Activated CD4-positive, alpha-beta T cell treated with anti-CD3 and anti-CD28 coated beads, Interleukin-2, amount 10 ng/mL, durations not matched to agents 24 days and 14 days (primary cell): Measurements from ENCODE around the gene ADK. TPM values are rescaled to one million over a fixed set of nuclear protein-coding genes. Genes with fewer than 3 reads are reported as not detected.
"Not testable (repeated sequence)": the region's sequence is repeated elsewhere in the genome, so short reads cannot be mapped to it uniquely, and the experiment has no call there.

ENCODE experiments used
- DNase-seq: peaks from one replicate; pipeline ENCODE4 v3.0.0; 2022
- H3K27ac Mint-ChIP-seq: one replicate; pipeline ENCODE4 v1.8.0; 2022; ENCODE audit warnings: mild to moderate bottlenecking, mixed read lengths
- H3K27me3 Mint-ChIP-seq: one replicate; pipeline ENCODE4 v1.8.0; 2022; ENCODE audit warnings: mixed read lengths
- H3K36me3 Mint-ChIP-seq: one replicate; pipeline ENCODE4 v1.8.0; 2022; ENCODE audit warnings: low read depth, mild to moderate bottlenecking, mixed read lengths
- H3K4me1 Mint-ChIP-seq: one replicate; pipeline ENCODE4 v1.8.0; 2021; ENCODE audit warnings: mixed read lengths
- H3K4me3 Mint-ChIP-seq: one replicate; pipeline ENCODE4 v1.8.0; 2022; ENCODE audit warnings: mild to moderate bottlenecking, moderate library complexity, mixed read lengths
- H3K9me3 Mint-ChIP-seq: one replicate; pipeline ENCODE4 v1.8.0; 2021; ENCODE audit warnings: mixed read lengths
- intact Hi-C: fragments of 100-400 bp; cut with micrococcal nuclease; formaldehyde crosslinking; loops from one replicate; pipeline ENCODE4 v1.15.1; 2023
- total RNA-seq: library from RNA; stranded (reverse); gene quantifications from 2 replicates; pipeline ENCODE4 v1.2.3, GENCODE V29; 2022

Gene ADK
- total RNA-seq, 1 donor from 2014 or later = 54.8 TPM

DNA sequence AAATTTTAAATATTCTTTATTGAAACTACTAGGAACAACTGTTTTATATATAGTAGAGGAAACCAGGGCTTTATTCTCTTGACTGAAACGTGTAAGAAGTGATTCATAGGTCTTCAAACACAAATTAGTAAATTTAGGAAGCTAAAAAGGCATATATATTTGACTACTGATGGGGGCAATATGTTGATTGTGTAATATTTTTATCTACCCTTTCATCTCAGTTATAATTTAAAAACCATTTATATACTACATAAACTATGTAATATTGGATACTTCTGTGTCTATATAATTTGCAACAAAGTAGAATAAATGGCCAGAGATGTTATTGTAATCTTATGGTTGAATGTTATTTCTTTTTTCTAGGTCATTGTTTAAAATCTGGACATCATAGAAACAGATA lies 406.1 kb downstream of the ADK start:
- intact Hi-C loops = no loop called here
- Mint-ChIP-seq H3K36me3 (peaks cover 25% of the 10 kb centered on the region), H3K4me3 (no peak overlapping the region), H3K4me1 (peaks cover 4% of the 10 kb centered on the region), H3K27ac (no peak overlapping the region), H3K27me3 (no peaks in the 10 kb centered on the region), H3K9me3 (no peaks in the 10 kb centered on the region)
- no peak for DNase-seq

DNA sequence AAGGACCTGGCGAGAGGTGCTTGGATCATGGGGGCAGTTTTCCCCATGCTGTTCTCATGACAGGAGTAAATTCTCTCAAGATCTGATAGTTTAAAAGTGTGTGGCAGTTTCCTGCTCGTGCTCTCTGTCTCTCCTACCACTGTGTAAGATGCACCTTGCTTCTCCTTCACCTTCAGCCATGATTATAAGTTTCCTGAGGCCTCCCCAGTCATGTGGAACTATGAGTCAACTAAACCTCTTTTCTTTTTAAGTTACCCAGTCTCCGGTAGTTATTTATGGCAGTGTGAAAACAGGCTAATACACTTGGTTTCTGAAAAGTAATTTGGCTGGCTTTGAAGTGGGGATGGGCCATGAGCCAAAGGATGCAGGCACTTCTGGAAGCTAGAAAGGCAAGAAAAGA lies 407.4 kb downstream of the ADK start:
- Mint-ChIP-seq H3K27ac (no peak overlapping the region), H3K4me3 (no peak overlapping the region), H3K27me3 (no peaks in the 10 kb centered on the region)

DNA sequence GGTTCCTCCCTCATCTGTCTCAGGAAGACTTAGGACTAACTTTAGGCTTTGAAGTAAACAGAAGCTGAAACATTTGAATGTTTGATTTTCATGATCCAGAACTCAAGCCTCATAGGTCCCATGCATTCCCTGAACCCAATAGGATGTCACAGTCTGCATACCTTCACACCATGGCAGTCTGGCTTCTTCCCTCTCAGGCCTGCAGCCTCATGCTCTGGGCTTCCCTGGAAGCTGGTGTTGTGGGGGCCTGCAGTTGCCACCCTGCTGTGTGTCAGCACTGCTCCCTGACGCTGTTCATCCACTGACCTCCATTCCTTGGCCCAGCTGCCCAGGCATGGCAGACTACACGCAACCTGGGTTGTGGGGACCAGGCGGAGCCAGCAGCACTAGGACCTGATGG lies 407.9 kb downstream of the ADK start:
- DNase-seq = no peak
- intact Hi-C loops = no loop called here
- Mint-ChIP-seq H3K27ac (no peak overlapping the region), H3K4me1 (peaks cover 4% of the 10 kb centered on the region), H3K36me3 (peaks cover 25% of the 10 kb centered on the region), H3K9me3 (no peaks in the 10 kb centered on the region), H3K4me3 (no peak overlapping the region), H3K27me3 (no peaks in the 10 kb centered on the region)

More for the DNA sequence above, 407.4 kb downstream of the ADK start:
- Mint-ChIP-seq H3K9me3 (no peaks in the 10 kb centered on the region), H3K36me3 (peaks cover 26% of the 10 kb centered on the region), H3K4me1 (peaks cover 4% of the 10 kb centered on the region)
- DNase-seq = no peak
- intact Hi-C loops = no loop called here

DNA sequence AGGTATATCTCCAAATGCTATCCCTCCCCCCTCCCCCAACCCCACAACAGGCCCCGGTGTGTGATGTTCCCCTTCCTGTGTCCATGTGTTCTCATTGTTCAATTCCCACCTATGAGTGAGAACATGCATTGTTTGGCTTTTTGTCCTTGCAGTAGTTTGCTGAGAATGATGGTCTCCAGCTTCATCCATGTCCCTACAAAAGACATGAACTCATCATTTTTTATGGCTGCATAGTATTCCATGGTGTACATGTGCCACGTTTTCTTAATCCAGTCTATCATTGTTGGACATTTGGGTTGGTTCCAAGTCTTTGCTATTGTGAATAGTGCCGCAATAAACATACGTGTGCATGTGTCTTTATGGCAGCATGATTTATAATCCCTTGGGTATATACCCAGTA lies 417.9 kb downstream of the ADK start:
- intact Hi-C loops, H3K4me1 Mint-ChIP-seq, H3K27ac Mint-ChIP-seq, H3K4me3 Mint-ChIP-seq, H3K27me3 Mint-ChIP-seq, DNase-seq: not testable (repeated sequence)
- Mint-ChIP-seq H3K36me3 (peaks cover 19% of the 10 kb centered on the region), H3K9me3 (peaks cover 14% of the 10 kb centered on the region)

DNA sequence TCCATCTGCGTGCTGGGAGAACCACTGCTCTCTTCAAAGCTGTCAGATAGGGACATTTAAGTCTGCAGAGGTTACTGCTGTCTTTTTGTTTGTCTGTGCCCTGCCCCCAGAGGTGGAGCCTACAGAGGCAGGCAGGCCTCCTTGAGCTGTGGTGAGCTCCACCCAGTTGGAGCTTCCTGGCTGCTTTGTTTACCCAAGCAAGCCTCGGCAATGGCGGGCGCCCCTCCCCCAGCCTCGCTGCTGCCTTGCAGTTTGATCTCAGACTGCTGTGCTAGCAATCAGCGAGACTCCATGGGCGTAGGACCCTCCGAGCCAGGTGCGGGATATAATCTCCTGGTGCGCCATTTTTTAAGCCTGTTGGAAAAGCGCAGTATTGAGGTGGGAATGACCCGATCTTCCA lies 422.5 kb downstream of the ADK start:
- H3K27ac Mint-ChIP-seq, H3K27me3 Mint-ChIP-seq, H3K4me3 Mint-ChIP-seq, H3K4me1 Mint-ChIP-seq, DNase-seq, intact Hi-C loops: not testable (repeated sequence)
- peaks cover 22% of the 10 kb centered on the region for H3K36me3 Mint-ChIP-seq
- H3K9me3 Mint-ChIP-seq = peaks cover 14% of the 10 kb centered on the region

DNA sequence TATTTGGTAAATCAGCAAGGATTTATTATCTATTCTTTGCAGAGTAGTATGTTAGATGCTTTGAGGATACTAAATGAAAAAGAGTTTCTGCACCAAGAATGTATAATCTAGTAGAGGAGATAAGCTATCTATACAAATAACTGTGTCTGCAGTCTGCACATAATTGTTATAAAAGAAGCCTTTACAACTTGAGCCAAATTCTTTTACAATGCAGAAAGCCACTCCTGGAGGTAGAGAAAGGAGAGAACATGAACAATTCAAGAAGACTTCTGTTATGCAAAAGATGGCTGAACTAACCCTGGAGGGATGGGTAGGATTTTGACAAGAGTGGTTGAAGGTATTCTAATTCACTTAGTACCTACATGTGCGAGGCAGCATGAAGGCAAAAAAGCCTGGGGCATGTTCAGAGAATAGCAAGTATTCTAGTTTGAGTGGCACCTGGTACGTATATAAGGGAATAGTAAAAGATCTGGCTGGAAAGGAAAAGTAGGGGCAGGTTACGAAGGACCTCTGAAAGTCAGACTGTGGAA lies 424.2 kb downstream of the ADK start:
- no peak for DNase-seq
- intact Hi-C loops = no loop called here
- H3K27me3 Mint-ChIP-seq = no peaks in the 10 kb centered on the region
- H3K4me1 Mint-ChIP-seq = peaks cover 7% of the 10 kb centered on the region
- H3K27ac Mint-ChIP-seq = no peak overlapping the region
- peaks cover 22% of the 10 kb centered on the region for H3K36me3 Mint-ChIP-seq
- H3K9me3 Mint-ChIP-seq = peaks cover 14% of the 10 kb centered on the region
- H3K4me3 Mint-ChIP-seq = no peak overlapping the region

DNA sequence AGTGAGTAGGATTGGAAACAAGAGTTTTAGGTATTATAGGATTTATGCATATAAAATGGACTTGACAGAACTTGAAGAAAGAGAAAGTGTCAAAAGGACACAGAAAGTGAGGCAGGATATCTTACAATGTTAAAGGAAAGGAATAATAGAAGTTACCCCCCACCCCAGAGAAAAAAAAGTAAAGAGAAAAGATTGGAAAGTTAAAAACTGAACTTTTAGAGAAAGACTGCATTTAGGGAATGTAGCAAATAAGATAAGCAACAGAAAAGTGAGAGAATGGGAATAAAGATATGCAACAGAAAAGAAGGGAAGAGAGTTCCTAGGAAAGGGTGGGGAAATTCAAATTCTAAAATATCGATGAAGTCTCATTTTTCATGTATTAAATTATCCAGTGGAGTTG lies 424.9 kb downstream of the ADK start:
- intact Hi-C loops = no loop called here
- Mint-ChIP-seq H3K36me3 (peaks cover 26% of the 10 kb centered on the region), H3K27ac (no peak overlapping the region), H3K27me3 (no peaks in the 10 kb centered on the region), H3K4me1 (peaks cover 7% of the 10 kb centered on the region), H3K4me3 (no peak overlapping the region), H3K9me3 (peaks cover 19% of the 10 kb centered on the region)
- DNase-seq = no peak

DNA sequence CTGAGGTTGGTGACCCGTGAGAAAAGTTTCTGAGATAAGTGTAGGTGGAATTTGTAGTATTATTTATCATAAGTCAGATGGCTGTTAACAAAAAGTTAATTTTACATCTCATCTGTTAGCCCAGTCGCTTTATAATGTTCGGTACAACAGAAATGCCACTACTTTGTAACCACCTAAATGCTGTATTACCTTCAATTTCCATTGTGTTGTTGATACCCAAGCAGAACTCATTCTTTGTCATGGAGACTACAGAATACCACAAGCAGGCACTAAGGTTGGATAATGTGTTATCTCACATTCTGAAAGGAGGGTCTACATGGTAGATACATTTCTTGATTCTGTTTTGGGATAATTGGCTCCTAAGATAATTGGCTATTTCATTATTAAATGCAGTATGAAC lies 425.6 kb downstream of the ADK start:
- Mint-ChIP-seq H3K4me3 (no peak overlapping the region), H3K27ac (no peak overlapping the region), H3K4me1 (peaks cover 11% of the 10 kb centered on the region), H3K9me3 (peaks cover 21% of the 10 kb centered on the region), H3K36me3 (peaks cover 28% of the 10 kb centered on the region), H3K27me3 (no peaks in the 10 kb centered on the region)
- intact Hi-C loops = no loop called here
- no peak for DNase-seq

DNA sequence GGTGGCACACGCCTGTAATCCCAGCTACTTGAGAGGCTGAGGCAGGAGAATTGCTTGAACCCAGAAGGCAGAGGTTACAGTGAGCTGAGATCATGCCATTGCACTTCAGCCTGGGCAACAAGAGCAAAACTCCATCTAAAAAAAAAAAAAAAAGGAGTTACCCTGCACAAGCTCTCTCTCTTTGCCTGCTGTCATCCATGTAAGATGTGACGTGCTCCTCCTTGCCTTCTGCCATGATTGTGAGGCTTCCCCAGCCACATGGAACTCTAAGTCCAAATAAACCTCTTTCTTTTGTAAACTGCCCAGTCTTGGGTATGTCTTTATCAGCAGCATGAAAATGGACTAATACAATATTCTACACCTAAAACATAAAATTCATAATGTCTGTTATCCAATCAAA lies 429.4 kb downstream of the ADK start:
- Mint-ChIP-seq H3K9me3 (peaks cover 14% of the 10 kb centered on the region), H3K36me3 (peaks cover 19% of the 10 kb centered on the region), H3K4me1 (peaks cover 25% of the 10 kb centered on the region)
- H3K27ac Mint-ChIP-seq, H3K4me3 Mint-ChIP-seq, DNase-seq, H3K27me3 Mint-ChIP-seq: not testable (repeated sequence)
- intact Hi-C loops = loop anchor here (10.0 kb wide), 2 partner anchors 216 to 316 kb away; no protein-coding TSS in a partner anchor

DNA sequence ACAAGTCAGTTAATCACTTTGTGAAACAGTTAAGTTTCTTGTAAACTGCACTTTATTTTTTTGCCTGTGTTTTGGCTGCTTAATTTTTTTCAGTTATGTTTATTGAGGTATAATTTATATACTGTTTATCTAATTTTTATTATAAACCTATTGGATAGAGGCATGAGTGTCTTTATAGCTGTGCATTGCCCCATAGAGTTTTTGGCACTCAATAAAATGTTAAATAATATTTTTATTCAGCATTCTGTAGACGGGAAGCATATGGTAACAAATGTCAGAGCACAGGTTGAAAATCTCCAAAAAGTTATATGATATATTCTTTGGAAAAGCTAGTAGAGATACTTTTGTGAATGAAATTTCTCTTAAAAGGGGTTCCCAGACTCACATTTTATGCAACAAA lies 431.5 kb downstream of the ADK start:
- Mint-ChIP-seq H3K4me3 (no peak overlapping the region), H3K27ac (no peak overlapping the region), H3K4me1 (peaks cover 36% of the 10 kb centered on the region), H3K27me3 (no peaks in the 10 kb centered on the region), H3K36me3 (peaks cover 17% of the 10 kb centered on the region), H3K9me3 (peaks cover 12% of the 10 kb centered on the region)
- intact Hi-C loops = loop anchor here (10.0 kb wide), 2 partner anchors 218 to 318 kb away; no protein-coding TSS in a partner anchor
- no peak for DNase-seq

DNA sequence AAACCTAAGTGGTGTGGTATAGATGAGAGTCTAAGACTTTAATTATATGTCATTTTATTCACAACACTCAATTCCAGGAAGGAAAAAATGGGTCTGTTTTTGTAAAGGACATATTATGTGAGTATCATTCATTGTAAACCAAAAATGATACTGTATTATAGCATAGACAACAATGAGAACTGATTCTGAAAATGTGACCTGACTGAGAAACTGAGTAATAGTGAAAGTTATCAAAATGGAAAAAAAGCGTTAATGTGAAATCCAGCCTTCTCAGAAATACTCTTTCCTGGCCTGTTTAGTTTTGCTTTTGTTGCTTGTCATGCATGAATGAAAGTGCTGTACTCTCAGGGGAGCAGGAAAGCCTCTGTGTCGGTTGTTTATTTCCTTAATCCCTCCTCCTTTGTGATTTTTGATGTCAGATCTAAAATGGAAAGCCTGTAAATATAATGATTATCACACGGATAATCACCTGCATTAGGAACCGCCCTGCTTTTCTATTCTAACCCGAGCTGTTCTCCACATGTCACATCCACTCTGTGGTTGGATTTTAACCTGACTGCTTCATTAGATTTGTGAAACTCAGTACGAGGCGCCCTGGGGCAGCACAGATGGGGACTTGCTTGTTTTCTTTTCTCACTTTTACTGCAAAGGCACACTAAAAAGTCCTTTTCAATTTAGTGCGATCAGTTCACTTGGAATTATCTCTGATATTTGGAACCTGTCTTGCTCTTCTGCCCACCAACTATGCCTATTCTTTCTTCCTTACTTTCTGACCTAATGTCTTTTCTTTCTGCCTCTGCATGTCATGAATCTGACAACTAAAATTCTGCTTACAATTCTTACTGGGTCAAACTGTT lies 434.4 kb downstream of the ADK start:
- intact Hi-C loops = loop anchor here (1.0 to 10.0 kb wide), 11 partner anchors 13 to 527 kb away; partner anchors contain the start of genes KAT6B and SAMD8
- DNase-seq = peak; percentile 87
- Mint-ChIP-seq H3K27me3 (no peaks in the 10 kb centered on the region), H3K4me1 (peaks cover 47% of the 10 kb centered on the region), H3K4me3 (peak overlapping the region; percentile 89), H3K9me3 (peaks cover 11% of the 10 kb centered on the region), H3K36me3 (peaks cover 17% of the 10 kb centered on the region), H3K27ac (peak overlapping the region; percentile 97)

DNA sequence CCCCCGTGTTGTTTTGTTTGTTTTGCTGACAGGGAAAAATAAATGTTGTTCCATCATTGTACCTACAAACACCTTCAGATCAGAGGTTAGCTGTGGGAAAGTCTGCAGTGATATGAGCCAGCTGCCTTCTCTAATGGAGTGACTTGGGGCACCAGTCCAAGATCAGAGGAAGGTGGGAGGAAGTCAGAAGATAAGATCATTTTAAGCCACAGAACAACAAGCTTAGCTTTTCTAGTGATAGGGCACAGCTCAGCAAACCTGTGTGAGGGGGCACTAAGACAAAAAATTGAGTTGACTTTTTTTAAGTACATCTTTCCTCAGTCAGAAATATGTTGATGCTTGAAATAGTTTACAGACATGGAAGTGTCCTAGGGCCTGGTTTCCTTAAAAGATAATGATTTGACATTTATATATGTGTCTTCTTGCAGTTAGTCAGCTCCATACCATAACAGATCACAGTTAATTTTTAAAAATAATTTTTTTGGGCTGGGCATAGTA lies 435.1 kb downstream of the ADK start:
- Mint-ChIP-seq H3K9me3 (peaks cover 5% of the 10 kb centered on the region), H3K4me1 (peaks cover 49% of the 10 kb centered on the region), H3K27ac (peak overlapping the region; percentile 97), H3K27me3 (no peaks in the 10 kb centered on the region), H3K36me3 (peaks cover 13% of the 10 kb centered on the region), H3K4me3 (peak overlapping the region; percentile 89)
- DNase-seq = peak; percentile 88
- intact Hi-C loops = loop anchor here (5.0 to 10.0 kb wide), 5 partner anchors 221 to 526 kb away; partner anchors contain the start of gene SAMD8

DNA sequence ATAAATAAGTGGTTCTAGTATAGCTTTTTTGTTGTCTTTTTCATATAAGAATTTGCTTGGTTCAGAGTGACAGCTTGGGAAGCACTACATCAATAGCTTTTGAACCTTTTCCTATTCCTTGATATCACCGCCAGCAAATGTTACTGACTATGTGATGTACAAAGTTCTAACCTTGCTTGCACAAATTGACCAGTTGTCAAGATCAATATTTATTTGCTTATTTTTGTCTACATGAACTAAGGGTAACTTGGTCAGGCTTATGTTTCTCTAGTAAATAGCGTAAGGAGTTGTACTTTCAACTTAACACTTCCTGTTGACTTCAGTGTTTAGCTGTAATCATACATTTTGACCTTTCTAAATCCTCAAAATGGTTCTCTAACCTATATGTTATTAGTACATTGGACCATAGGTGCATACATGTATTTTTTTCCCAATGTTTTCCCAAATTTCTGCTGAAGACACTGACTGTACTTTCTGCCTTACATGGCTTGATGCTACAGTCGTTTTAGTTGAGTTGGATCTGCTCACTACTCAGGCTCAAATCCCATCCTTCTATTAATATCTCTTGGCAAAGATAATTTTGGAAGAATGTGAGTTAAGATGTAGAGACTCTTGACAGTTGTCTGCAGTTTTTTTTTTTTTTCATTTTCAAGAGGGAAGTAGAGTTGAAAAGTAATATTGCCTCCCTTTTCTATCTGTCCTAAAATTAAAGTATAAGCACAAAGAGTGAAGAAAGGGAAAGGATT lies 436.3 kb downstream of the ADK start:
- DNase-seq = no peak
- peaks cover 45% of the 10 kb centered on the region for H3K4me1 Mint-ChIP-seq
- peaks cover 10% of the 10 kb centered on the region for H3K36me3 Mint-ChIP-seq
- no peaks in the 10 kb centered on the region for H3K27me3 Mint-ChIP-seq
- peak overlapping the region; percentile 87 for H3K27ac Mint-ChIP-seq
- peak overlapping the region; percentile 53 for H3K4me3 Mint-ChIP-seq
- intact Hi-C loops = loop anchor here (5.0 to 10.0 kb wide), 5 partner anchors 222 to 525 kb away; partner anchors contain the start of gene SAMD8
- H3K9me3 Mint-ChIP-seq = no peaks in the 10 kb centered on the region
